ENCODE measurements around the gene SLC5A12.
"Not testable (repeated sequence)": the region's sequence is repeated elsewhere in the genome, so short reads cannot be mapped to it uniquely, and the experiment has no call there.

Gene SLC5A12

DNA sequence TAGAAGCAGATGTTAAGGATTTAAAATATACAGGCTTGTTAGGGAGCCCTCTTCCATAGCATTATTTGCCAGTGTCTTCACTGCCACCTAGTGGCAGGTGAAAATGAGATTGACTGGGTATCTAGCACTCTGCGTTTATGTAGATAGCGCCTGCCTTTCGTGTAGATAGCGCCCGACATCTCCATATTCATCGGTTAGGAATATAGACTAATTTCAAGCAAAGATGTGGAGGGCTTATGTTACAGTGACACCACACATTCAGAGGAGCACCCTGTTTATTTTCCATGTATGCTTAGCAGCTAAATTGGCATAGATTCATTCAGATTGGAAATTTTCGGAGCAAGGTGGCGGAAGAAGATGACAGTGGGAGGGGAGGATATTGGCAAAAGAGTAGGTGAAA lies 72.0 kb downstream of the SLC5A12 start:
- DNase-seq, result no peak

DNA sequence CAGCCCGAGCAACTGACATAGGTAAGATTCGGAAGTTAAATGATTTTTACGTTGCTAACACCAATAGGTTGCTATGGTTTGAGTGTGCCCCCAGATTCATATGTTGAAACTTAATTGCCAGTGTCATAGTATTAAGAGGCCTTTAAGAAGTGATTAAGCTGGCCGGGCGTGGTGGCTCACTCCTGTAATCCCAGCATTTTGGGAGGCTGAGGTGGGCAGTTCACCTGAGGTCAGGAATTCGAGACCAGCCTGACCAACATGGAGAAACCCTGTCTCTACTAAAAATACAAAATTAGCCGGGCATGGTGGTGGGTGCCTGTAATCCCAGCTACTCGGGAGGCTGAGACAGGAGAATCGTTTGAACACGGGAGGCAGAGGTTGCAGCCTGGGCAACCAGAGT lies 78.5 kb downstream of the SLC5A12 start:
- DNase-seq, result not testable (repeated sequence)

DNA sequence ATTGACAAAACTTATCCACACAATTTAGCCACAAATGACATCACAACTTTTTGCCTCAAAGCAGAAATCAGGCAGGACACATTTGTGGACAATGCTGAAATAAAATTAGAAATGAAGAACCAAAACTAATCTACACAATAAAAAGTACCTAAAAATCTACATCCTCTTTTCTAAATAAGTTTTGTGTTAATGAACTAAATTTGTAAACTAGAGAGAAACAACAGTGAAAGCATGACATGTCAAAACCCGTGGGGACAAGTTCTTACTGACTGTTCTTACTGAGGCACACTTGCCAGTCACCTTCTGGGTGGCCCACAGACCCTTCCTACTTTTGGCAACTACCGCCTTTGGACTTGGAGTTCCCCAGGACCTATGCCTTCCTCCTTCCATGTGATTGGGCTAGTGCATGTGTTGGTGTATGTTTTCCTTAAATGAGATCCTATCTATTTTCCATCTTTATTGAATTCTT lies 89.1 kb downstream of the SLC5A12 start:
- no peak for DNase-seq

DNA sequence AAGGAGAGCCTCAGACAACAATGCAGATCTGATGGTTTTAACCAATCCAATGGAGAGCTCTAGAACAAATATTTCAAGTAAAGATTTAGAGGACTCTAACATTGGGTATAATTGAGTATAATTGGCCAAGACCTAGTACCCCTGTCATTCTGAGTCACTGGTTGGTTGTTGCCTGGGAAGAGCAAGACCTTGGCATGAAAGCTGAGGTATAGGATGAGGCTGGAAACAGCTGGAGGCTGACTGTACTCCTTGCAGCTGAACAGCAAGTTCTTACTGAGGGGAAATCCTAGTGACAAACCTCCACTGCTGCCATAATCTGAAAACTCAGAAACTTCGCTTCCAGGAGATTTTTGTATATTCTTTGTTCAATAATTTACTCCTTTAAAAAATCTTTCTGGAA lies 95.5 kb downstream of the SLC5A12 start:
- no peak for DNase-seq

DNA sequence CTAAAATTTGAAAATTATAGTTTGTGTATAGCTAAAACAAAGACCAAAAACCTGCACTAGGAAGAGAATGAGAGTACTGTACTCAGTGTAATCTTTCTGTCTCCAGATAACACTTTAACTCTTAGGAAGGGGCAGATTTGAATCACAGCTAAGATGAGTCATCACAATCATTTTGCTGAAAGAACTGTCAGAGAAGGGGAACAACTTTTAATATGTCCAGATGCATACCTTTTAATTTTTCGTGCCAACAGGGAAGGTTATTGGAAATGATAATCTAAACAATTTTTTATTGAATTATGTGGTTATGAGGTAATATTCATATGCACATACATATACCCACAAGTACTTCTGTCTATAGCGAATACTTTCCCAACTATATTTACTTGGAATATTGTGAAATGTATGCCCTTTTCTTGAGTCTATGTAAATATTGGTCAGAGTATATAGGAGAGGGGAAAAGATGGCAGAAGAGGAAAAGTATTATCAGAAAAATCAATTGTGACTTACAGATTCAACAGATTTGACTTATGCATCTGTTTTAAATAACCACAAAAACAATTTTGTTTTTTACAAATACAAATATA lies 98.7 kb downstream of the SLC5A12 start:
- no peak for DNase-seq

DNA sequence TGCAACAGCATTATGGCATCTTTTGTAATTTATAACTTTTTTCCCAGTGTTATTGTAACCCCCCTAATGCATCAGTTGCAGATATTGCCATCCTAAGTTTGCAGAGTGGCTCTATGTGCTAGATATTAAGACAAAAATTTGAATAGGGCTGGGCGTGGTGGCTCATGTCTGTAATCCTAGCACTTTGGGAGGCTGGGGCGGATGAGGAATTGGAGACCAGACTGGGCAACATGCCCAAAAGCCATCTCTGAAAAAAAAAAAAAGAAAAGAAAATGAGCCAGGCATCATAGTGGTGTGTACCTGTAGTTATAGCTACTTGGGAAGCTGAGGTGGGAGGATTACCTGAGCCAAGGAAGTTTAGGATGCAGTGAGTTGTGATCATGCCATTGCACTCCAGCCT lies 99.7 kb downstream of the SLC5A12 start:
- no peak for DNase-seq

DNA sequence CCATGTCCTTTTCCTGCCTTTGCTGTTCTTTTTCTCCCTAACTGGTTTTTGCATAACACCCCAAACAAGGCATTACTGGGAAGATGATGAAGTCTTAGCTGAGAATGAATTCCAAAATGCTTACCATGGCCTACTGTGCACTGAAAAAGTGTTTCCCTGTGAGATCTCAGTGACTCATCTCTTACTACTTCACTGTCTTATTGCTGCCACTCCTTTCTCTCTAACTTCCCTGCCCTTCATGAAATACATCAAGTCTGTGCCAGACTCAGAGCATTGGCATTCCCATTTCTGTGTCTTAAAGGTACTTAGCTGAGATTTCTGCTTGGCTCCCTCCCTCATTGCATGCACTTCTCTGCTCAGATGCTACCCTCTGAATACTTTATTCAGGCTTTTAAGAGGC lies 100.7 kb downstream of the SLC5A12 start:
- no peak for DNase-seq

DNA sequence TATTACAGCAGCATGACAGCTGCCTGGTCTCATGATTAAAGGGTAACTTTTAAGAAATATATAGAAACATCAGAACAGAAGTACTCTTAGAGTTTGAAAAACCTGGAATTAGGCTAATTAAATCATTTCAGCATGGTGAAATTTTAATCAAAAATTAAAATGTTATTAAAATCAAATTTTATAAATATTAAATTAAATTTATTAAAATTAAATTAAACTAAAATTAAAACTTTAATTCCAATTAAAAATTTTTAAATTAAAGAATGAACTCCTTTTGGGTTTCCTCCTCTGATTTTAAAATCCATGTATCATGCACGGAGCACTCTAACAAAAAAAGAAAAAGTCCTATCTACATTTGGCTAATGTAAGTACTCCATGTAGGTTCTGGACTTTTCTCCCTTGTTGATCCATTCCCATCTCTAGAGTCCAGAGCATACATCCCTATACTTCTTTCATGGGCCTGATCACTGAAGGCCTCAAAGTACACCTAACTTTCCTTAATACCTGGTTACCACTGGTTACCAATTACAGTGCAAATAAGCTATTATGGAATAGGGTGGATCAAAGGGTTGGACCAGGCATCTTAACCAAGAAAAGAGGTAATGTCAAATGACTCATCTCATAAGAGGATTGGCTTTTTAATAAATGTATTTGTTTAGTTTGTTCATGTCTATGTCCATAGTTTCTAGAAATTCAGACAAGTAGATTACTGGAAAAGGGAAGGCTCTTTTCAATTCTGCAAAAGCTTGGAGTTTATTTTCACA lies 101.4 kb downstream of the SLC5A12 start:
- no peak for DNase-seq

DNA sequence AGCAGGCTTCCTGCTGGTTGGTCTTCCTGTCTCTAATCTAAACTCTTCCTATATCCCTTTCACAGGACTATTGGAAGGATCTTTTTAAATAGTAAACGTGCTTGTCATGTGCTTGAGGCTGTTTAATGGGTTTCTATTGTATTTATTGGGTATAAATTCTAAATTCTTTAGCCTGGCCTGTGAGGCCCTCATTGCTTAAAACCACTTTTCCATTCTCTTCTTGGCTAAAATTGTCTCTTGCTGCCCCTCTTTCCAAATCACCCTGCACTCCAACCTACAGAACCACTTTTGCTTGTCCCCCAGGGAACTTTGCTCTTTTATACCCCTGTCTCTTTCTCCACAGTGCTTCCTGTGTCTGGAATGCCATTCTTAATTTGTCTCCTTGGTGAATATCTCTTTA lies 103.4 kb downstream of the SLC5A12 start:
- no peak for DNase-seq

All from stimulated activated naive CD4-positive, alpha-beta T cell treated with Interleukin-2 at 50 U/mL for 16 hours (primary cell).